DMS114 treated with DMSO at 0.1 percent for 48 hours (cell line): ENCODE results near the gene TMEM184A.

Experiments used
- DNase-seq: peaks from one replicate; lab custom pipeline; 2025; ENCODE audit not compliant: unreplicated experiment; lab: John Stamatoyannopoulos, UW

The TMEM184A gene

GRCh38 chr7:1540776-1541271 lies 15.2 kb downstream of the TMEM184A start:
- no peak for DNase-seq

GRCh38 chr7:1539882-1540775 lies 15.9 kb downstream of the TMEM184A start:
- DNase-seq, result no peak

- no peak for DNase-seq
Measured at GRCh38 chr7:1539181-1539881, 16.7 kb downstream of the TMEM184A start.

- DNase-seq, result no peak
Measured at GRCh38 chr7:1538544-1539180, 17.3 kb downstream of the TMEM184A start.

DNA sequence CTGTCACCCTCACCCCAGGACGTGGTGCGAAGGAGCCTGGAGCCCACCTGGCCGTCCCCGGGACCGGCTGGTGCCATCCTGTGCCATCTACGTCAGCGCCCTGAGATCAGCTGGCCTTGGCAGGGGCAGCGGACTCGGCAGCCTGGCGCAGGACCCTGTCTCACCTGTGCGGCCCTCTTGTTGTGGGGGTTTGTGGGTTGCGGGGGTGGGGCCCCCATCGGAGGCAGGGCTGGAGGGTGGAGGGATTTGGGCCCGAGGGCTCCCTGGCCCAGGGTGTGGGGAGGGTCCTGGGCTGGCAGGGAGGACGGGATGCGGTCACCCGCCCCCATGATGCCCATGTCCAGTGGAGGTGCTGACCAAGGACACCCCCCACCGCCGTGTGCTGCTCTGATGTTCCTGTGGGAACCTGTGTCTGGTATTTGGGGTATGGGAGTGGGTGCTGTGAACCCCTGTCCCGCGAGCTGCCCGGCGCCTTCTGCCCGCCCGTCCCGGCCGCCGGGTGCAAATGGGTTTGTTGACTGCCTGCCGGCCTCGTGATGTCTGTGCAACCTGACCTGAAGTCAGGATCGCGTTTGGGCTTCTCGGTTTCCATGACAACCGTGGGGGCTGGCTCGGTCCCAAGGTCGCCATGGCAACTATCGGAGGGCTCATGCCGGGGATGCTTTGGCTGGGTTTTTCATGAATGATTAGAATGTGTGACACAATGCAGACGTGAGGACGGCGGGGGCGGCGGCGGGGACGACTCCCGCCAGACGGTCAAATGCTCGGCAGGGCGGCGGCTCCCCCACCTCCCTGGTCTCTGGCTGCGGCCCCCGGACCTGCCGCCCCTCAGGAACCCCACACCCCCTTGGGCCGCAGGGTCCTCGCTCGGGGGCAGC lies 18.2 kb downstream of the TMEM184A start:
- DNase-seq, result no peak

- DNase-seq, result no peak
Measured at GRCh38 chr7:1536743-1537534, 19.1 kb downstream of the TMEM184A start.

- DNase-seq, result no peak
Measured at GRCh38 chr7:1536455-1536742, 19.6 kb downstream of the TMEM184A start.

DNA sequence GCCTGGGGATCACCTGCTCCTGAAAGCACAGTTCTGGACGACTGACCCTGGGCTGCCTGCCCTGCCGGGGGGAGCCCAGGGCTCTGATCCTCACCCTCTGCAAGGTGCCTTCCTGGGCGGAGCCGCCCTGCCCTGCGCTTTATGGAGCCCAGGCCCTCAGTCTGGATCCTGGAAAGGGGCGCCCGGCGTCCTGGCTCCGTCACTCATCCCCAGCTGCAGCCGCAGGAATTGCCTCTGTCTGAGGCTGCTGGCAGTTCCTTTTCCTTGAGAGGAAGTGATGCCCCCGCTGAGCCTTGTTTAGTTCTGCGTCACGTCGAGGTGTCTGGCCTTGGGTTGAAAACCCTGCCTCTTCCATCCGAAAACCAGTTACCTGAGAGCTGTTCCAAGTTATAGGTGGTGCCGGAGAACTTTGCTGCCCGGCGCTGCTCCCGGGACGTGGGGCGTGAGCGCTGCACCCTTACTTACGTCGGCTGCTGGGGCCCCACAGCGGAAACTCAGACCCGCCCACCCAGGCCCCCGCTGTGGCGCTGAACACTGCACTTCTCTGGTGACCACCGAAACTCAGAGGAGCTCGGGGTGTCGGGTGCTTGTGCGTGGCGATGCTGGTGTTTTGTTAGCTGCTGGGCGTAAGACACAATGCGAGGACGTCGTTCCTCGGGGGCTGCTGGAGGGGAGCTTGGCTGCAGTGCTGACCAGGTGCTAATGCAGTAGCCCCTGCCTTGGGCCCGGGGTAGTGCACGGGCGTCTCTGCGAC lies 20.1 kb downstream of the TMEM184A start:
- DNase-seq, result no peak

DNA sequence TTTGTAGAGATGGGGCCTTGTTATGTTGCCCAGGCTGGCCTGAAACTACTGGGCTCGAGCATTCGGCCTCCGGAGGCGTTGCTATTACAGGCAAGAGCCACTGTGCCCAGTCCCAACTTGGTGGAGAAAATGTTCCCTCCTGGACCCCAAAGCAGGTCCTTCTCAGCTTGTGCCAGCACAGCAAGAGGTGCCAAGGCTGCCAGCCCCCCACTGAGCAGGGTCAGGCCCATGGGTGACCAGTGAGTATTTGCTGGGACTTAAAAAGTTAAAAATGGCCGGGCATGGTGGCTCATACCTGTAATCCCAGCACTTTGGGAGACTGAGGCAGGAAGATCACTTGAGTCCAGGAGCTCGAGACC lies 20.9 kb downstream of the TMEM184A start:
- no peak for DNase-seq

DNA sequence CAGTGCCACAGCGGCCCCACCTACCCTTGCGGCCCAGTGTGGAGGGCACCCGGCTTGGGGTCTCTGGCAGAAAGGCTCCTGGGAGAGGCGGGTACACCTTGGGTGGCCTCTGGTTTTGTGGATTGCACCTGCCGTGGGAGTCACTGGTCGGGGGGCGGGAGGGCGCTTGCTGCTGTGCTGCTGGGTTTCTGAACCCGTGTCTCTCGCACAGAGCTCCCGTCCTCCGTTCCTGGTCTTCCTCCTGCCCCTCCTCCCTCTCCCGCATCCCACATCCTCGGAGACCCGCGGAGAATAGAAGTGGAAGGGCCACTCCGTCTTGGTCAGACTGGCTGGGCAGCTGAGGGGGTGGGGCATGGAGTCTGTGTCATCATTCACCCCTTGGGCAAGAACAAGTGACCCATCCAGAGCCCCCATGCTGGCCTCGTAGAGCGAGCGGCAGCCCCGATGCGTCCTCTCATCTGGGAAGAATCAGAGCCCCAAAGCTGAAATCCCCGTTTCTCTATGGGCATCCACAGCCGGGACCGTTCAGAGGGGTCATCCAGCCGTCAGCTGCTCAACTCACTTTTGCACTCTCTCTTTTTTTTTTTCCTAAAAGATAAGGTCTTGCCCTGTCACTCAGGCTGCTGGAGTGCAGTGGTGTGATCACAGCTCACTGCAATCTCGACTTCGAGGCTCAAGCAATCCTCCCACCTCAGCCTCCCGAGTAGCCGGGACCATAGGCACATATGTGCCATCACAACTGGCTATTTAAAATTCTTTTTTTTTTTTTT lies 21.5 kb downstream of the TMEM184A start:
- no peak for DNase-seq

DNA sequence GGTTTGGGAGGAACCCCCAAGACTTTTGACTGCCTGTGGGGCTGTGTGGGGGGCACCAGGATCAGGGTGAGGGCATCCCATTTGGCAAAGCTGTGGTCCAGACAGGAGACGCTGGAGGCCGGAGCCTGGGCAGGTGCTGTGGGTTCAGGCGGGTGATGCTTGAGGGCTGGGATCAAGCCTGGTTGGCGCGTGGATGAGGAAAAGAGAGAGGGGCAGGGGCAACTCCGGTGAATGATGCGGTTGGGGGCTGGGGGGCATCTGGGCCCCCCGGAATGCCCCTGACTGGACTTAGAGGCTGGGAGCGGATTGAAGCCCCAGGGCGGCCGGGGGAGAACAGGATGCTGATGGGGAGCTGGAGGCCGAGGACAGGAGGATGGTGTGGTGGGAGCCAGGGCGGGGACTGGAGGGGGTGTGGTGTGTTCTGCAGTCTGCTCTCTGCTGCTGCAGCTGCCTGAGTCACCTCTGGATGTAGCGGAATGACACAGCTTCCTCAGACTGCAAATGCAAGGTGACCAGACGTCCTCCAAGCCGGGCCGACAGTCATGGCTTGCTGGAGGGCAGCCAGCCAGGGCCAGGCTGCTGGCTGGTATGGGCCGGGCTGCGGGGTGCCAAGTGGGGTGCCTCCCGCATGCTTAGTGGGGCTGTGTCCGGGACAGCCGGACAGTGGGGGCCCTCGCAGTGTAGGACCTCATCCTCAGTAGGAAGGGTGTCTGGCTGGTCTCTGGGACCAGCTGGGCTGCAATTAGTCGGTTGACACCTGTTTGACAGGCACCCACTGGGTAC lies 22.3 kb downstream of the TMEM184A start:
- DNase-seq, result no peak

DNA sequence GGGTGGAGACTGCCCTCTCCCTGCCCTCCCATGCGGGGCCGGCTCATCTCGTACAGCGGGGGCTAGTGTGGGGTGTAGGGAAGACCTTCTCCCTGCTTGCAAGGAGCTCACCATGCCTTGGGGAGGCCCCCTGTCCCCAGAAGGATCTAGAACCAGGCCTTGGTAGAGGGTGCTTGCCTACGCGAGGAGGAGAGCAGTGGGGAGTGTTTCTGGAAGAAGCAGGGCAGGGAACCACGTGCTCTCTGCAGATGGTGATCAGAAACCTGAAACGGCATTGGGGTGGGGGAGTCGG lies 22.8 kb downstream of the TMEM184A start:
- DNase-seq, result no peak

DNA sequence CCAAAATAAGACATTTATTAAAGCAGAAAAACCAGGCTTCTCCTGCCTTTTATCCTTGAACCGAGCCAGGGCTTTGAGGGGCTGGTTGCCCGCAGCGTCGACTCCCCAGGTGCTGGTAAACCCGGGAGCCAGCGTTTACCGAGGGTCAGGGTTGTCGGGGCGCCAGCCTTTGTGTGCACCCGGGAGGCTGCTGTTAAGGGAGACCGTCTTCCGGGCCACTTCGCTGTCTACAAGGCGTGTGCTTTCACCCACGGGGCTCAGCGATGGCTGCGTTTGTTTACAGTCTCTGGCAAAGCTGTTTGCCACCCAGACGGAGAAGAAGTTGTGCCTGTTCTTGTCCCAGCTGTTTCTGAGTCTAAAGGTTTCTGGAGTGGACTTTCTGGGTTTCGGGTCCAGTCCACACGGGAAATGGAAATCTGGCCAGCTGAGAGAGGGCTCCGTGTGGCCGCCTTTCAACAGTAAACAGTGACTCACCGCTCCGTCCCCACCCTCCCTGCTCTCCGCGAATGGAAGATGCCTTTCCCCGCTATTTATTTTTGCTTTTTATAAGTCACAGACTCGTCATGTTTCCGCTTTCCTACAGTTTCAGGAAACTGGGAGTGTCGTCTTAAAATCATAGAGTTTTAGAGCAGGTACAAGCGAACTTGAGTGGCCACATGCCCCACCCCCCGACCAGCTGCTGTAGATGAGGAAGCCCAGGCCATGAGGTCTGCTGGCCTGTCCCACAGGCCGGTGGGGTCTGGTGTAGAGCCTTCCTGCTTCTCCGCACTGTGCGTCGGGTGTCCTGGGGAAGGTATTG lies 23.4 kb downstream of the TMEM184A start:
- DNase-seq, result no peak

DNA sequence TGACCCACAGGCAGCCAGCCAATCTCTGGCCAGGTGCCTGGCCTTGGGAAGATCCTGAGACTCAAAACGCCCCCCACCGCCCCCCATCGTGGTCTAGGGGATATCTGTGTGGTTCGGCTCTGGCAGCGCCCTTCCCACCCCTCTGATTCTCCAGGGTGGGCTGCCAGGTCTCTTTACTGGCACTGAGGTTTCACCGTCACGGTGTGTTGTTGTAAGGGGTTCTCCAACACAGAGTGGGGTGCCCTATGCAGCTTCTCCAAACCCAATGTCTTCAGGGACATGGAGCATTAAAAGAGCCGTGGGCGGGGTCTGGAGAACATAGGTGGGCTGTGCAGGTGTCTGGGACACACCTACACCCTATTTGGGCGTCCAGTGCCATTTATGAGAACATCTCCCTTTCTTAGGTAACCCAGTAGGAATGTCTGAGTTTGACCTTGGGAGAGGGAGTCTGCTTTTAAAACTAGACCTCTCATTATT lies 24.0 kb downstream of the TMEM184A start:
- DNase-seq, result no peak

- DNase-seq, result no peak
Measured at GRCh38 chr7:1531263-1531978, 24.6 kb downstream of the TMEM184A start.

- DNase-seq, result no peak
Measured at GRCh38 chr7:1530946-1531262, 25.1 kb downstream of the TMEM184A start.
